ENCODE results near the gene FYTTD1. TPM values are rescaled to one million over a fixed set of nuclear protein-coding genes. Genes with fewer than 3 reads are reported as not detected.

Gene FYTTD1
- total RNA-seq, 3 donors from 2014 or later, result 25.1 to 67.2 (median 30.6) TPM

DNA sequence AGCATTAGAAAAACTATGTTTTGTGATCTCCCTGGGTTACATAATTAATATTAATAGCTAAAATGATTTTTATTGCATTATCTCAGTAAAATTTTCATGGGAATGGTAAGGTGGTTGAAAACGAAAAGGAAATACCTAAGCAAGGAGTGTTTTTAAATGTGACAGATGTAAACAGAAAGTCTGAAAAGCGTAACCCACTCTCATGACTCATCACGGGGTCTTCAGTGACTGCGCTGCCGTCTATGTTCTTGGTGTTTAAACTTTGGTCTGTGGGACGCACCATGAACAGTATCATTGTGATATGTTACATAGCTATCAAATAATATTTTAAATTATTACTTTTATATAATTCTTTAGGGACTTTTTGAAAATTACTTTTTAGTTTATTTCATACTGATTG, 61.2 kb downstream of the FYTTD1 start:
- Histone ChIP-seq H3K4me3 (no peak overlapping the region), H3K9me3 (no peaks in the 10 kb centered on the region), H3K4me1 (ENCODE audit: low read depth) (peaks cover 3% of the 10 kb centered on the region), H3K36me3 (ENCODE audit: low read depth) (no peaks in the 10 kb centered on the region)
- intact Hi-C loops (cut with DNase I, micrococcal nuclease), result no loop called here
- DNase-seq (no peak), ATAC-seq (no peak)
- TF ChIP-seq, protein P1, sequence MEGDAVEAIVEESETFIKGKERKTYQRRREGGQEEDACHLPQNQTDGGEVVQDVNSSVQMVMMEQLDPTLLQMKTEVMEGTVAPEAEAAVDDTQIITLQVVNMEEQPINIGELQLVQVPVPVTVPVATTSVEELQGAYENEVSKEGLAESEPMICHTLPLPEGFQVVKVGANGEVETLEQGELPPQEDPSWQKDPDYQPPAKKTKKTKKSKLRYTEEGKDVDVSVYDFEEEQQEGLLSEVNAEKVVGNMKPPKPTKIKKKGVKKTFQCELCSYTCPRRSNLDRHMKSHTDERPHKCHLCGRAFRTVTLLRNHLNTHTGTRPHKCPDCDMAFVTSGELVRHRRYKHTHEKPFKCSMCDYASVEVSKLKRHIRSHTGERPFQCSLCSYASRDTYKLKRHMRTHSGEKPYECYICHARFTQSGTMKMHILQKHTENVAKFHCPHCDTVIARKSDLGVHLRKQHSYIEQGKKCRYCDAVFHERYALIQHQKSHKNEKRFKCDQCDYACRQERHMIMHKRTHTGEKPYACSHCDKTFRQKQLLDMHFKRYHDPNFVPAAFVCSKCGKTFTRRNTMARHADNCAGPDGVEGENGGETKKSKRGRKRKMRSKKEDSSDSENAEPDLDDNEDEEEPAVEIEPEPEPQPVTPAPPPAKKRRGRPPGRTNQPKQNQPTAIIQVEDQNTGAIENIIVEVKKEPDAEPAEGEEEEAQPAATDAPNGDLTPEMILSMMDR (IDR thresholded peaks at IDR 0.05), result no peak

DNA sequence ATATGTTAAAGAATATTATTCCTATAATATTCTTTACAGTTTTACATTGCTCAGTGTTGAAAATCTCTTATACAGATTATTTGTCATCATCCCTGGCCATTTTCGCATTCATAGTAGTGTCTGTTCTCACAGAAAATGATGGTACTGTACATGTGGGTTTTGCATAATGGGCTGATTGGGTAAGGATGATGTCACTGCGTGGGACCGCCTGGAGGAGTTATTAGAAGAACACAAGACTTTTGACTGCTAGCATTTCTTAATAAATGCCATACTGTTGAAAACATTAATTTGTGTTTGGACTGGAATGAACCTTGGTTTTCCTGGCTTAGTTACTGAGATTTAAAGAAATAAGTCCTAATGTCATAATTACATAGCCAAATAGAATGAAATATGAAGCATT, 61.7 kb downstream of the FYTTD1 start:
- Histone ChIP-seq H3K4me1 (ENCODE audit: low read depth) (peaks cover 3% of the 10 kb centered on the region), H3K9me3 (no peaks in the 10 kb centered on the region), H3K36me3 (ENCODE audit: low read depth) (no peaks in the 10 kb centered on the region), H3K4me3 (no peak overlapping the region)
- intact Hi-C loops (cut with DNase I, micrococcal nuclease), result no loop called here
- DNase-seq (no peak), ATAC-seq (no peak)
- TF ChIP-seq, protein P1 (IDR thresholded peaks at IDR 0.05), result no peak

DNA sequence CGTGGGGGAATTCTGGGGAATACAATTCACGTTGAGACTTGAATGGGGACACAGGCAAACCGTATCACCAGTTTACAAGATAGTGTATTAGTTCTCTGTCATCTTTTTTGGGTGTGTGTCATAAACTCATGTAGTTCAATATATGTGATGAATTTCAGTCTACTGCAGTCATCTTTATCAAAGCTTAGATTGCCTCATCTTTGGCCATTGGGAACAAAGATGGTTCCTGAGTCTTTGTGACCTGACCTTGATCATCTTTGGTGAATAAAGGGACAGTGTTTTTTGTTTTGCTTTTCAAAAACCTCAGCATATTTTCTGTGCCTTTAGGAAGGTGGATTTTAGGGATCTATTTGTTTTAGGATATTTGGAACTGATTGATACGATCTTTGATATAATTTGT, 64.7 kb downstream of the FYTTD1 start:
- ATAC-seq, result no peak
- intact Hi-C loops (cut with DNase I, micrococcal nuclease), result no loop called here
- Histone ChIP-seq H3K4me1 (ENCODE audit: low read depth) (peaks cover under 1% of the 10 kb centered on the region), H3K36me3 (ENCODE audit: low read depth) (no peaks in the 10 kb centered on the region), H3K4me3 (no peak overlapping the region), H3K9me3 (no peaks in the 10 kb centered on the region)
- no peak for DNase-seq
- TF ChIP-seq, protein P1 (IDR thresholded peaks at IDR 0.05), result no peak

DNA sequence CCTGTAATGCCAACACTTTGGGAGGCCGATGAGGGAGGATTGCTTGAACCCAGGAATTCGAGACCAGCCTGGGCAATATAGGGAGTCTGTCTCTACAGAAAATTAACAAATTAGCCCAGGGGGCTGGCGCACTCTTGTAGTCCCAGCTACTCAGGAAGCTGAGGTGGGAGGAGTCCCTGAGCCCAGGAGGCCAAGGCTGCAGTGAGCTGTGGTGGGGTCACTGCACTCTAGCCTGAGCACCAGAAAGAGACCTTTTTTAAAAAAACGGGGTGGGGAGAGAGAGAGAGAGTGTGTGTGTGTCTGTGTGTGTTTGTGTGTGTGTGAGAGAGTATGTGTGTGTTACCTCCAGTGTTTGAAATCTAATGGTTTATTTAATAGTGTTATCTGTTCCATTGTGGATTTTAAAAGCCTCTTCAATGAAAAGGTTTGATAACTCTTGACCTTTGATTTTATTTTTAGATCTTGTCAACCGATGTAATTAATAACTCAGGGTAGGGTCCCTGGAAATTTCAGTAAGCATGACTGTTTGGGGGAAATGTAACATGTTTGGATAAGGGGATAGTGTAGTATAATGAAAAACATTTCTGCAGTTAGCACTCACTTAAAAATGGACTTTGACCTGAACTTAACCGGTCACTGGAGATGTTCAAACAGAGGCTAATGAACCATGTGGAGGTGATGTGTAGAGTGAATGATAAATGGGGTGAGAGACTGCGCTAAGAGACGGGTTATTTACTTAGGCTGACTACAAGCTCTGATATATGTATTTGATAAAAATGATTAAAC, 71.1 kb downstream of the FYTTD1 start:
- H3K9me3 ChIP-seq, result no peaks in the 10 kb centered on the region
- TF ChIP-seq, protein P1 (IDR thresholded peaks at IDR 0.05), result no peak
- intact Hi-C loops (cut with DNase I, micrococcal nuclease), result no loop called here
- DNase-seq, result no peak
- no peak overlapping the region for H3K4me3 ChIP-seq
- ATAC-seq, result peak; percentile 52
- H3K4me1 ChIP-seq (ENCODE audit: low read depth), result peaks cover 4% of the 10 kb centered on the region
- no peaks in the 10 kb centered on the region for H3K36me3 ChIP-seq (ENCODE audit: low read depth)

DNA sequence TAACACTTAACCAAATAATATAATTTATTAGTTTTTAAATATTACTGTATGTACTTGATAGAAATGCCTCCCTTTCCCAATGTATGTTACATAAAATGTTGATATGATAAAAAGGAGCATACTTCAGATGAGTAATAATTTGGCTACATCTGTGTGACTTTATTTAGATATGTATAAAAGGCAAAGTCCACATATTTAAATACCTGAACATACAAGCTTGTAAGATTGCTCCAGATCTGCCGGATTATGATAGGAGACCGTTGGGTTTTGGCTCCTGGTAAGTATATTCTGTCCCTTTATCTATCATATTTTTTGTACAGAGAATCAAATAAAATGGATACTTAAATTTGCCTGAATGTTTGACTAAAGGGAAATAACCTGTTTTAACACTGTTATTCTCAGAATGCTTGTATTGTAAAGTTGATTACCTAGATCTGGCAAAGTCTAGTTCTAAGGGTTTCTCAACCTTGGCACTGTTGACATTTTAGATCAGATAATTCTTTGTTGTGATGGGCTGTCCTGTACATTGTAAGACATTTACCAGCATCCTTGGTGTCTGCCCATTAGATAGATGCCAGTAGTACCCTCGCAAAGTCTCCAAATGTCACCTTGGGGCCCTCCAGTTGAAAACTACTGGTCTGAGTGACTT, 79.8 kb downstream of the FYTTD1 start:
- intact Hi-C loops (cut with DNase I, micrococcal nuclease), result no loop called here
- H3K4me1 ChIP-seq (ENCODE audit: low read depth), result no peaks in the 10 kb centered on the region
- H3K36me3 ChIP-seq (ENCODE audit: low read depth), result no peaks in the 10 kb centered on the region
- H3K4me3 ChIP-seq, result no peak overlapping the region
- DNase-seq (no peak), ATAC-seq (peak; percentile 68)
- TF ChIP-seq, protein P1 (IDR thresholded peaks at IDR 0.05), result no peak
- no peaks in the 10 kb centered on the region for H3K9me3 ChIP-seq

All from mucosa of descending colon (tissue), 3 donors.